ENCODE data around the gene CELF2.
A peak's percentile ranks its signal among the peaks of the same experiment; 100 is the strongest.

The CELF2 gene

DNA sequence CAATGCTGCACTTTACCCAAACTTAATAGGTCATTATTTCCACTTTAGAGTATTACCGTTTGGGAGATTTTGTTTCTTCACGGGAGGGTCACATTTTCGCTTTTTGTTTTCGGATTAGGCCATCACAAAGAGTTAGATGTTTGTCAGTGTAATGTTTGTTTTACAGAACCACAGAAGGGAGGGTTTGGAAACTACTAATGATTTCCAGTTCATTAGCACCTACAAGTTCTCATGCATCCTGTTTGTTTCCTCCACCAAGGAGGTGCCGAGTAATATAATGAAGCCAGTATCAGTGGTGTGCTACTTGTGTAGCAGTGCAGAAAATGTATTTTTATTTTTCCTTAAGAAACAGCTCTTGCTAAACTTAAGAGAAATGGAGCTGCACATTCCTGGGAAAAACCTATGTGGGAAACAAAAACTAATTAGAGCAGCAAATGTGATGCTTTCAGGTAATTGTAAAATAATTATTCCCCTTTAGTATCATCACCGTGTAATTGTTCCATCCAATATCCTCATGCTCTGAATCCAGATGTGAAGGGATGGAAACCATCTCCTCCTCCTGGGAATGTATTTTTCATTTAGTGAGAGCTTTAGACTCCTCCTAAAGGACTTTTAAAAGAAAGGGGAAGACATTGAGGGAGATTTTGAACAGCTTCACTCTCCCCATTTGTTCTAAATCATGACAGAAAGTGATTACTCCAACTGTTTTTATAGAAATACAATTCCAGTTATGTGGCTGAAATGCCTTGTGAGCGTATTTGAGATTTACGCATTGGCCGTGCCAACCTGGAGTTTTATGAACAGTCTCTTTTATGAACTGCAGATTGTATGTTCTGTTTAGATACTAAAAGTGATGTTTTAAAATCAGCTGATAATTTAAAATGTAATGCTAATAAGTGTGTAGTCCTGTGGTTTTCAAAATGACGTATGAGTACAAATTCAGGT, 5.6 kb downstream of the CELF2 start:
- DNase-seq, result no peak

DNA sequence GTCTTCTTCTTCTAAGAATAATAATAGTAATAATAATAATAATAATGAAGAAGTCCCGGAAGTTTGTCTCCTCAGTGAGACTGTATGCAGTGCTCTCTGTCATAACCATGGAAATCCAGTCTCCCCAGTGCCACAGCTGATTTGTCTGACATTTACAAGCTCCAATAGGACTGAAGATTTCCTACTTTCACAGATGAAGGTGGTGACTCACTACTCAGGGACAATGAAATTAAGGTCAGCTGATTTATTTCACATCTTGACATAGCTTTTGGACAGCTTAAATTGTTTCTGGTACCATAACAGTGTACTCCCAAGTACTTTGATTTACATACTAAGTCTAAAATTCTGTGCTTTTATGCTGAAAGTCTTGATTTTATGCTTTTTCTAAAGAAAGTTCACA, 6.9 kb downstream of the CELF2 start:
- no peak for DNase-seq

- no peak for DNase-seq
Observed at GRCh38 chr10:11025978-11026377, 8.3 kb downstream of the CELF2 start.

GRCh38 chr10:11026773-11027172, 9.1 kb downstream of the CELF2 start:
- no peak for DNase-seq

DNA sequence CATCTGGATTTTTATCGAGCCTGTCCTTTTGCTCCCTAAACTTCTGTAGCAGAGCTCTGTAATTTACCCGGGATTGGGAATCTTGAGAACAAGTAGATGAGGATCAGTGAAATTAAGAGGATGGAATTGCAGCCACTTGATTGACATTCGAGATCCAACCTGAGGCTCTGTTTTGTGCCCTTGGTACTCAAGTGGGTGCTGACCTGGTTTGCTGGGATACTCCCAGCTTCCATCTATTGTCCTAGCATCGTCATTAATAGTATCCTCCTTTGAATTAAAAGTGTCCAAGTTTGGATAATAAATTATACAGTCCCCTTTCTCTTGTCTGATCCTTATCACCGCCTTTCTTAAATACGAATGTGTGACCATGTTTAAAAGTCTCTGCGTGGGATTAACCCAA, 17.1 kb downstream of the CELF2 start:
- DNase-seq, result no peak

- DNase-seq, result no peak
Observed at GRCh38 chr10:11035301-11035991, 17.8 kb downstream of the CELF2 start.

GRCh38 chr10:11036424-11037011, 18.8 kb downstream of the CELF2 start:
- peak; percentile 34 for DNase-seq

DNA sequence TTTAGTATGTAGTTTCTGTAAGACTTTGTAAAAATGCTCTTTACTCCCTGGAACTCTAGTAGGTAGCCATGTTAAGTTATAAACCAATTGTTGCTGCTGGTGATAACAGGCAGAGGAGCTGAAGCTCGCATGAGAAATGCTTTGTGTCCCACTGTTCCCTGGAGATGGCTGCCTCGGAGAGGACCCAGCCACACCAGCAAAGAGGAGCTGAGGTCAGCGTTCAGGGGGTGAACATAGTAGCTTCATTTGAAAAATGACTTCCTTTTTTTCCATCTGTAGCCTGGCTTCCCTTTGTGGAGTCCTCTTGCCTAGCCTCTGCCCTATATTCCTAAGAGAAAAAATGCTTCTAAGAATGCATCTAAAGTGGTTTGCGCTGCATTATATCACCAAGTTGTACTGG, 20.3 kb downstream of the CELF2 start:
- DNase-seq, result no peak

- no peak for DNase-seq
Observed at GRCh38 chr10:11042357-11042756, 24.7 kb downstream of the CELF2 start.

GRCh38 chr10:11043039-11043438, 25.4 kb downstream of the CELF2 start:
- no peak for DNase-seq

GRCh38 chr10:11043446-11044127, 25.9 kb downstream of the CELF2 start:
- no peak for DNase-seq

- DNase-seq, result no peak
Observed at GRCh38 chr10:11045487-11045886, 27.8 kb downstream of the CELF2 start.

GRCh38 chr10:11045995-11046775, 28.5 kb downstream of the CELF2 start:
- DNase-seq, result no peak

DNA sequence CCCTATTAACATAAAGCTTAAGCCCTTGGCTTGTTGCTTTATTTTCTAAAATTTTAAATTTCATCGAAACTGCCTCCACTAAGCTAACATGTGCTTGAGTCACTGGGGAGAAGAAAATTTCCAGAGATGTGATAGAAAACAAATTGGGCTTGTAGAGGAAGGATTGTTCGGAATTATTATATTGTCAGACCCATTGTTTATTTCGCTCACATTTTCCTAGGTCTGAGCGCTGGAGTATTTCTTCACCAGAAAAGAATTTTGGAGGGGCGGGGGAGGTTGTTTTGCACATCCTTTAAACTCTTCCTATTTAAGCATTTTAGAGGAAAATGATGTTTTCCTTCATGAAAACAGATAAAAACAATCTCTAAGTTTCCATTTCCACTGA, 29.1 kb downstream of the CELF2 start:
- no peak for DNase-seq

- DNase-seq, result no peak
Observed at GRCh38 chr10:11048707-11049278, 31.1 kb downstream of the CELF2 start.

GRCh38 chr10:11049806-11050205, 32.1 kb downstream of the CELF2 start:
- DNase-seq, result no peak

GRCh38 chr10:11050301-11051287, 32.9 kb downstream of the CELF2 start:
- DNase-seq, result no peak

- no peak for DNase-seq
Observed at GRCh38 chr10:11057018-11057417, 39.3 kb downstream of the CELF2 start.

- no peak for DNase-seq
Observed at GRCh38 chr10:11057448-11057847, 39.8 kb downstream of the CELF2 start.

- no peak for DNase-seq
Observed at GRCh38 chr10:11057994-11058393, 40.3 kb downstream of the CELF2 start.

DNA sequence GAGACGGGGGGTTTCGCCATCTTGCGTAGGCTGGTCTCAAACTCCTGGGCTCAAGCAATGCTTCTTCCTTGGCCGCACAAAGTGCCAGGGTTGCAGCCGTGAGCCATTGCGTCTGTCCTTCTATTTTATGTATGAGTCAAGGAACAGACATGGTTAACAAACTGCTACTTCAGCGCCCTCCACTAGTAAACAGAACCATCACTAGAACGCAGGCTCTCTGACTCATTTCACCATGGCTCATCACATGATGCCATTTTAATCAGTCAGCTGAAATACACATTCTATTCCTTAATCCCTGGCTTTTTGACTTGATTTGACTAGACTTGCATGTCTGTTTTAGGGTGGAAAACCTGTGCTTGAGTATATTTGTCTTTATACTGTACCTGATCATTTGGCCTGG, 41.3 kb downstream of the CELF2 start:
- DNase-seq, result no peak

Data from NCI-H1105 treated with DMSO at 0.1 percent for 48 hours (cell line).